ENCODE data around the gene PPP1R13L. TPM values are rescaled to one million over a fixed set of nuclear protein-coding genes. Genes with fewer than 3 reads are reported as not detected.

Gene PPP1R13L
- polyA plus RNA-seq, 3 donors from 2014 or later = 0.08 to 0.84 TPM; not detected in 1

GRCh38 chr19:45395821-45396617, 8.8 kb downstream of the PPP1R13L start:
- no peak overlapping the region for H3K27ac Mint-ChIP-seq
- no peaks in the 10 kb centered on the region for H3K36me3 Mint-ChIP-seq
- no peak overlapping the region for H3K4me3 Mint-ChIP-seq
- H3K9me3 Mint-ChIP-seq = peaks cover 0 to 1% (median 0%) of the 10 kb centered on the region in 6 donors
- H3K27me3 Mint-ChIP-seq (ENCODE audit: low read depth in 3 of 3) = peaks cover 9 to 12% (median 10%) of the 10 kb centered on the region in 3 donors
- DNase-seq = no peak
- H3K4me1 Mint-ChIP-seq = peaks cover 5 to 8% of the 10 kb centered on the region in 2 donors

- Mint-ChIP-seq H3K9me3 (no peaks in the 10 kb centered on the region), H3K4me1 (no peaks in the 10 kb centered on the region), H3K27me3 (ENCODE audit: low read depth in 3 of 3) (peaks cover 3 to 19% (median 9%) of the 10 kb centered on the region in 3 donors), H3K27ac (no peak overlapping the region), H3K36me3 (no peaks in the 10 kb centered on the region), H3K4me3 (no peak overlapping the region)
- DNase-seq = no peak
Observed at GRCh38 chr19:45391871-45392665, 12.8 kb downstream of the PPP1R13L start.

- H3K36me3 Mint-ChIP-seq = no peaks in the 10 kb centered on the region
- peaks cover 1 to 16% (median 9%) of the 10 kb centered on the region in 3 donors for H3K27me3 Mint-ChIP-seq (ENCODE audit: low read depth in 3 of 3)
- no peak overlapping the region for H3K4me3 Mint-ChIP-seq
- H3K4me1 Mint-ChIP-seq = no peaks in the 10 kb centered on the region
- H3K27ac Mint-ChIP-seq = no peak overlapping the region
- DNase-seq = no peak
- no peaks in the 10 kb centered on the region for H3K9me3 Mint-ChIP-seq
Observed at GRCh38 chr19:45391346-45391745, 13.5 kb downstream of the PPP1R13L start.

GRCh38 chr19:45385392-45386221, 19.3 kb downstream of the PPP1R13L start:
- H3K9me3 Mint-ChIP-seq = no peaks in the 10 kb centered on the region
- H3K27ac Mint-ChIP-seq = peak overlapping the region in 1 of 6 donors; percentile 28
- no peak overlapping the region for H3K4me3 Mint-ChIP-seq
- H3K4me1 Mint-ChIP-seq = no peaks in the 10 kb centered on the region
- no peak for DNase-seq
- peaks cover 9 to 23% (median 18%) of the 10 kb centered on the region in 3 donors for H3K27me3 Mint-ChIP-seq (ENCODE audit: low read depth in 3 of 3)
- no peaks in the 10 kb centered on the region for H3K36me3 Mint-ChIP-seq

- no peaks in the 10 kb centered on the region for H3K9me3 Mint-ChIP-seq
- H3K4me3 Mint-ChIP-seq = no peak overlapping the region
- DNase-seq = no peak
- H3K27ac Mint-ChIP-seq = peak overlapping the region in 1 of 6 donors; percentile 8
- peaks cover 9 to 12% (median 12%) of the 10 kb centered on the region in 3 donors for H3K27me3 Mint-ChIP-seq (ENCODE audit: low read depth in 3 of 3)
- H3K4me1 Mint-ChIP-seq = no peaks in the 10 kb centered on the region
- no peaks in the 10 kb centered on the region for H3K36me3 Mint-ChIP-seq
Observed at GRCh38 chr19:45382426-45382825, 22.4 kb downstream of the PPP1R13L start.

- Mint-ChIP-seq H3K27ac (no peak overlapping the region), H3K36me3 (no peaks in the 10 kb centered on the region), H3K4me1 (no peaks in the 10 kb centered on the region), H3K9me3 (no peaks in the 10 kb centered on the region), H3K4me3 (no peak overlapping the region), H3K27me3 (ENCODE audit: low read depth in 3 of 3) (peaks cover 4 to 7% (median 4%) of the 10 kb centered on the region in 3 donors)
- DNase-seq = no peak
Observed at GRCh38 chr19:45380107-45380506, 24.8 kb downstream of the PPP1R13L start.

- Mint-ChIP-seq H3K4me3 (no peak overlapping the region), H3K4me1 (no peaks in the 10 kb centered on the region), H3K27ac (no peak overlapping the region), H3K36me3 (no peaks in the 10 kb centered on the region), H3K27me3 (ENCODE audit: low read depth in 3 of 3) (peaks cover 0 to 4% (median 2%) of the 10 kb centered on the region in 3 donors), H3K9me3 (no peaks in the 10 kb centered on the region)
- no peak for DNase-seq
Observed at GRCh38 chr19:45376045-45376724, 28.7 kb downstream of the PPP1R13L start.

- peak within 1 kb of the TSS; percentile 93 to 98 (median 94) for H3K4me3 Mint-ChIP-seq
- no peaks in the 10 kb centered on the region for H3K36me3 Mint-ChIP-seq
- peaks cover 1 to 7% (median 4%) of the 10 kb centered on the region in 3 donors for H3K27me3 Mint-ChIP-seq (ENCODE audit: low read depth in 3 of 3)
- no peaks in the 10 kb centered on the region for H3K9me3 Mint-ChIP-seq
- H3K4me1 Mint-ChIP-seq = peaks cover 11 to 18% of the 10 kb centered on the region in 2 donors
- DNase-seq = peak; percentile 100
- H3K27ac Mint-ChIP-seq = peak within 1 kb of the TSS; percentile 90 to 98 (median 98)
Observed at GRCh38 chr19:45370410-45371204, 34.3 kb downstream of the PPP1R13L start, which contains the start of gene ERCC2. ERCC2 (minus strand) TSS chr19:45370573; CDS start chr19:45370540, 33 bp downstream.

- Mint-ChIP-seq H3K27ac (peak overlapping the region in 2 of 6 donors; percentile 15 to 21), H3K9me3 (no peaks in the 10 kb centered on the region), H3K27me3 (ENCODE audit: low read depth in 3 of 3) (peaks cover 1 to 7% (median 2%) of the 10 kb centered on the region in 3 donors), H3K36me3 (no peaks in the 10 kb centered on the region), H3K4me1 (peaks cover 11 to 18% of the 10 kb centered on the region in 2 donors), H3K4me3 (peak overlapping the region; percentile 34 to 70 (median 60))
- no peak for DNase-seq
Observed at GRCh38 chr19:45368737-45369340, 36.0 kb downstream of the PPP1R13L start.

- H3K27me3 Mint-ChIP-seq (ENCODE audit: low read depth in 3 of 3) = peaks cover 1 to 7% (median 2%) of the 10 kb centered on the region in 3 donors
- no peaks in the 10 kb centered on the region for H3K36me3 Mint-ChIP-seq
- no peaks in the 10 kb centered on the region for H3K9me3 Mint-ChIP-seq
- peak overlapping the region in 3 of 5 donors; percentile 30 to 46 (median 44) for H3K4me3 Mint-ChIP-seq
- H3K27ac Mint-ChIP-seq = peak overlapping the region in 1 of 6 donors; percentile 19
- DNase-seq = no peak
- peaks cover 11 to 18% of the 10 kb centered on the region in 2 donors for H3K4me1 Mint-ChIP-seq
Observed at GRCh38 chr19:45368127-45368526, 36.7 kb downstream of the PPP1R13L start.

- no peak for DNase-seq
- Mint-ChIP-seq H3K36me3 (peaks cover 0 to 11% (median 4%) of the 10 kb centered on the region in 3 donors), H3K27me3 (ENCODE audit: low read depth in 3 of 3) (no peaks in the 10 kb centered on the region), H3K4me1 (peaks cover 3 to 11% of the 10 kb centered on the region in 2 donors), H3K4me3 (no peak overlapping the region), H3K27ac (no peak overlapping the region), H3K9me3 (no peaks in the 10 kb centered on the region)
Observed at GRCh38 chr19:45364696-45365095, 40.2 kb downstream of the PPP1R13L start.

Measured in immature natural killer cell (primary cell).